HepG2 (cell line): Measurements from ENCODE around the gene ZNHIT1. TPM values are rescaled to one million over a fixed set of nuclear protein-coding genes. Genes with fewer than 3 reads are reported as not detected.
A peak's percentile ranks its signal among the peaks of the same experiment; 100 is the strongest.

Source experiments
- ATAC-seq: fragments of 200-7000 bp; cut with Tn5 transposase; 3 replicates; pipeline ENCODE4 v1.9.1; 2020; ENCODE audit warnings: mild to moderate bottlenecking, moderate library complexity
- BruUV-seq: library from RNA; stranded (reverse); fragments of 400-500 nt; replicated peaks from 2 replicates; lab custom pipeline; 2021; lab: Mats Ljungman, UMichigan
- CTCF ChIA-PET: fragments of 300-600 bp; formaldehyde crosslinking; extraction: SDS; loops from one replicate; lab custom pipeline; 2021; ENCODE audit warnings: low total read pairs, inconsistent platforms, low intra/inter-chr PET ratio; lab: Yijun Ruan, JAX
- POLR2A ChIA-PET: fragments of 350-600 bp; sonication (Branson Sonifier 250); formaldehyde crosslinking; loops from one replicate; lab custom pipeline; 2020; ENCODE audit warnings: antibody characterized with exemption, inconsistent platforms; lab: Yijun Ruan, JAX
- DNase-seq: peaks from one replicate; pipeline ENCODE4 v3.0.0-alpha.2; 2015; ENCODE audit warnings: low spot score
- FAIRE-seq: peaks from 3 replicates; lab custom pipeline; 2011; peaks lifted over from hg19 to GRCh38; lab: Jason Lieb, UNC
- H2AFZ ChIP-seq: one replicate; pipeline ENCODE4 v1.6.1; 2011; ENCODE audit warnings: low read length, inconsistent platforms
- H3K27ac ChIP-seq: fragments of 300-600 bp; 3 replicates; pipeline ENCODE4 v1.8.0; 2011; ENCODE audit warnings: mixed run types, mild to moderate bottlenecking, mixed read lengths, low read length, inconsistent platforms; ENCODE audit not compliant: insufficient read depth; ENCODE audit errors: extremely low read length
- H3K27me3 ChIP-seq, 2 experiments: fragments of 200-600 bp in 1 of 2; 2 replicates in 1 of 2; 3 replicates in 1 of 2; pipeline versions ENCODE4 v1.6.0 to v1.8.0; 2011; ENCODE audit warnings: low read length in 2 of 2, mild to moderate bottlenecking in 2 of 2, moderate library complexity in 2 of 2, inconsistent platforms in 1 of 2; ENCODE audit not compliant: insufficient read depth in 2 of 2, control insufficient read depth in 1 of 2
- H3K36me3 ChIP-seq, 2 experiments: fragments of 200-600 bp in 1 of 2; replicated peaks in 1 of 2; 2 replicates in 1 of 2; 3 replicates in 1 of 2; pipeline versions ENCODE4 v1.5.1 to v1.8.0; 2011; ENCODE audit warnings: low read length in 2 of 2, inconsistent platforms in 1 of 2; ENCODE audit not compliant: insufficient read depth in 2 of 2, control insufficient read depth in 1 of 2
- H3K4me1 ChIP-seq: 2 replicates; pipeline ENCODE4 v1.5.1; 2012; ENCODE audit warnings: low read length, inconsistent platforms; ENCODE audit not compliant: insufficient read depth
- H3K4me2 ChIP-seq: 2 replicates; pipeline ENCODE4 v1.6.0; 2011; ENCODE audit warnings: low read depth, low read length, inconsistent platforms
- H3K4me3 ChIP-seq, 3 experiments: fragments of 200-600 bp in 1 of 3; sonication (generic), shearing (Covaris generic) in 1 of 3; replicated peaks in 1 of 3; 2 replicates each; pipeline ENCODE4 v1.5.1; 2011 to 2016; ENCODE audit warnings: low read length in 3 of 3, inconsistent platforms in 2 of 3, low read depth in 2 of 3, mild to moderate bottlenecking in 2 of 3, control low read depth in 1 of 3, mixed read lengths in 1 of 3; ENCODE audit not compliant: insufficient read depth in 1 of 3
- H3K79me2 ChIP-seq: one replicate; pipeline ENCODE4 v1.6.1; 2011; ENCODE audit warnings: low read length, inconsistent platforms; ENCODE audit not compliant: insufficient read depth
- H3K9ac ChIP-seq: 2 replicates; pipeline ENCODE4 v1.6.0; 2011; ENCODE audit warnings: mild to moderate bottlenecking, low read depth, low read length, inconsistent platforms; ENCODE audit not compliant: insufficient read depth
- H3K9me3 ChIP-seq: 2 replicates; pipeline ENCODE4 v1.5.1; 2012; ENCODE audit warnings: mild to moderate bottlenecking, low read length
- H4K20me1 ChIP-seq: 2 replicates; pipeline ENCODE4 v1.6.0; 2011; ENCODE audit warnings: inconsistent platforms, mild to moderate bottlenecking, low read length, moderate library complexity; ENCODE audit not compliant: insufficient read depth
- MAX ChIP-seq: IDR thresholded peaks from 2 replicates; pipeline ENCODE4 v1.6.1; 2012; ENCODE audit warnings: inconsistent platforms
- SMAD9 ChIP-seq: sonication (generic); formaldehyde crosslinking; IDR thresholded peaks from 2 replicates; pipeline ENCODE4 v1.5.1; 2020; ENCODE audit warnings: mild to moderate bottlenecking, missing genetic modification reagents
- ZNF7 ChIP-seq: IDR thresholded peaks from 2 replicates; pipeline ENCODE4 v1.6.1; 2016; ENCODE audit warnings: missing biosample characterization, missing genetic modification reagents
- ZNF770 ChIP-seq: sonication (generic); formaldehyde crosslinking; IDR thresholded peaks from 2 replicates; pipeline ENCODE4 v1.5.0; 2020; ENCODE audit warnings: mild to moderate bottlenecking, missing genetic modification reagents
- ZNF839 ChIP-seq: sonication (generic); formaldehyde crosslinking; IDR thresholded peaks from 2 replicates; pipeline ENCODE4 v1.4.0; 2020; ENCODE audit warnings: missing genetic modification reagents, mild to moderate bottlenecking, borderline replicate concordance
- WGBS: methylation state at CpG from one replicate; pipeline ENCODE4 v1.1.6; 2017; ENCODE audit warnings: low lambda C conversion rate; 5-methylcytosine and 5-hydroxymethylcytosine counted together
- in situ Hi-C: cut with HindIII; loops from 2 replicates; pipeline ENCODE4 v1.10.0; 2017; ENCODE audit warnings: low pct_unique_long_range_greater_than_20kb; ENCODE audit not compliant: extremely low pct_ligation_motif_present
- intact Hi-C: fragments of 100-400 bp; cut with micrococcal nuclease; formaldehyde crosslinking; loops from one replicate; pipeline ENCODE4 v1.10.0; 2022; ENCODE audit not compliant: unreplicated experiment
- polyA plus RNA-seq, 8 experiments: library from polyadenylated mRNA; depleted of rRNA in 3 of 8; stranded (reverse) in 7 of 8; unstranded in 1 of 8; fragments of >200 nt; fragmentation: Illumina TruSeq in 4 of 8; extraction: Trizol in 4 of 8; gene quantifications; 2 replicates each; pipeline versions ENCODE4 v1.2.1 to v1.2.3, GENCODE V29; 2011 to 2016; ENCODE audit warnings: low read depth in 4 of 8, missing spikeins in 1 of 8, mixed read lengths in 1 of 8; ENCODE audit not compliant: insufficient read depth in 1 of 8
- total RNA-seq, 5 experiments: library from RNA; depleted of rRNA; stranded (reverse); fragments of >200 nt; fragmentation: Illumina TruSeq; extraction: Trizol; gene quantifications; 2 replicates each; pipeline ENCODE4 v1.2.3, GENCODE V29; 2016; ENCODE audit warnings: low read depth in 1 of 5
- TF ChIP-seq, protein P1 (sequence below), 2 experiments: sonication (generic) in 1 of 2; formaldehyde crosslinking in 1 of 2; IDR thresholded peaks; 2 replicates each; pipeline versions ENCODE4 v1.5.1 to v1.6.1; 2011 to 2020; ENCODE audit warnings: borderline replicate concordance in 1 of 2, low read depth in 1 of 2, low read length in 1 of 2, mild to moderate bottlenecking in 1 of 2, missing genetic modification reagents in 1 of 2, moderate library complexity in 1 of 2

The ZNHIT1 gene
- total and polyA plus RNA-seq, 2 of the 13 experiments (the other 11 are each of a cell fraction or from before 2014, with no cell fraction given), result 32.5 to 64.5 TPM

DNA sequence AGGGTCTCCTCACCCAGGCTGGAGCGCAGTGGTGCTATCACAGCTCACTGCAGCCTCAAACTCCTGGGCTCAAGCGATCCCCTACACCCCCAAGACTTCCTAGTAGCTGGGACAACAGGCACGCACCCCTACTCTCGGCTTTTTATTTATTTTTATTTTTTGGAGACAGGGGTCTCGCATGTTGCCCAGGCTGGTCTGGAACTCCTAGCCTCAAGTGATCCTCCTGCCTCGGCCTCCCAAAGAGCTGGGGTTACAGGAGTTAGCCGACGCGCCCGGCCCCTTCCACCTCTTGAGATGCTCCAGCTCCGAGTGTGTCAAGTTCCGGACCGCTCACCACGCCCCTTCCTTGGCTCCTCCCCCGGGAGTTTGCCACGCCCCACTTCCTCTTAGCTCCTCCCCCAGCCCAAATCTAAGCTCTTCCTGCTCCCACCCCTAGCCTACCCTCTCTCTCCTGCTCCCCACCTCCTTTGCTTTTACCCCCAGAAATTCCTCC, 44.2 kb upstream of the ZNHIT1 start:
- H3K27ac ChIP-seq, result no peak overlapping the region
- no peaks in the 10 kb centered on the region for H3K36me3 ChIP-seq
- no peak overlapping the region for H3K9ac ChIP-seq
- TF ChIP-seq ZNF839 (no peak), ZNF7 (peak; percentile 52; the same call in 1 of the 2 replicates), MAX (no peak), SMAD9 (no peak), ZNF770 (CRISPR knock-in tag) (no peak)
- TF ChIP-seq, protein P1, sequence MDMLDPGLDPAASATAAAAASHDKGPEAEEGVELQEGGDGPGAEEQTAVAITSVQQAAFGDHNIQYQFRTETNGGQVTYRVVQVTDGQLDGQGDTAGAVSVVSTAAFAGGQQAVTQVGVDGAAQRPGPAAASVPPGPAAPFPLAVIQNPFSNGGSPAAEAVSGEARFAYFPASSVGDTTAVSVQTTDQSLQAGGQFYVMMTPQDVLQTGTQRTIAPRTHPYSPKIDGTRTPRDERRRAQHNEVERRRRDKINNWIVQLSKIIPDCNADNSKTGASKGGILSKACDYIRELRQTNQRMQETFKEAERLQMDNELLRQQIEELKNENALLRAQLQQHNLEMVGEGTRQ (IDR thresholded peaks at IDR 0.05; ENCODE audit: low read depth, low read length), result no peak
- TF ChIP-seq, protein P1 (CRISPR knock-in tag; IDR thresholded peaks at IDR 0.05; ENCODE audit: borderline replicate concordance), result no peak
- peak overlapping the region; percentile 62; the same call in 1 of the 2 replicates for H3K4me2 ChIP-seq
- no peaks in the 10 kb centered on the region for H3K9me3 ChIP-seq
- H3K27me3 ChIP-seq, result peaks cover 18 to 79% of the 10 kb centered on the region in 2 experiments
- no peaks in the 10 kb centered on the region for H4K20me1 ChIP-seq
- ChIA-PET CTCF (no interaction called here), POLR2A (interaction anchor here (0.6 to 1.0 kb wide), 4 partner anchors 8 to 43 kb away, joined by 3 read pairs; partner anchors contain the start of genes PLOD3 and VGF)
- no peak for FAIRE-seq
- no peak for DNase-seq
- 44% methylated on average over 16 of the region's 16 CpGs for WGBS
- no peak overlapping the region for H2AFZ ChIP-seq
- peak overlapping the region in 1 of 3 experiments; percentile 64; a peak in 2 of 6 replicates for H3K4me3 ChIP-seq
- peaks cover 48% of the 10 kb centered on the region for H3K4me1 ChIP-seq
- no peaks in the 10 kb centered on the region for H3K79me2 ChIP-seq
- no peak for ATAC-seq
- intact Hi-C loops, result no loop called here
- BruUV-seq, result no TSS peak
- in situ Hi-C loops, result no loop called here
